Keratinocyte (primary cell): ENCODE results near the gene ABCC8.

ENCODE experiments used
- EZH2 ChIP-seq: IDR thresholded peaks from one replicate; pipeline ENCODE4 v1.6.1; 2012; ENCODE audit warnings: inconsistent platforms, mild to moderate bottlenecking, low read length, moderate library complexity
- TF ChIP-seq, protein P1 (sequence below), 3 experiments: IDR thresholded peaks in 1 of 3; conservative IDR thresholded peaks in 1 of 3; optimal IDR thresholded peaks in 1 of 3; 2 replicates in 2 of 3; 3 replicates in 1 of 3; pipeline versions ENCODE3 to v1.5.1; 2011; ENCODE audit warnings: low read length in 3 of 3, mild to moderate bottlenecking in 3 of 3, moderate library complexity in 2 of 3, control low read depth in 1 of 3, inconsistent platforms in 1 of 3; ENCODE audit not compliant: insufficient read depth in 2 of 3; ENCODE audit errors: extremely low read depth in 1 of 3

DNA sequence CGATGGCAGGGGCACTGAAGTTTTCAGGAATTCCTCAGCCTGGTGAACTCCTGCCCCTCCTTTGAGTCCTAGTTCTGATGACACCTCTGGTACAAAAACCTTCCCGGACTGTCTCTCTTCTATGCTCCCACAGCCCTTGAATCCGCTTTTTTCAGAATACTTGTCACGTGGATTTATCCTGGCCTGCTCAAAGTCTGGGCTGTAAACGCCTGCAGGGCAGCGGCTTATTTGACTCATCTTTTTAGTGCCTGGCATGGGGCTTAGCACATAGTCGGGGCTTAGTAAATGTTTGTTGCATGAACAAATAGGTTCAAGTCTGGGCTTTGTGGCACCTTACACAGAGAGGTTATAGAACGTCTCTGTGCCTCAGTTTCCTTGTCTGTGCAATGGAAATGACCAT lies 74.8 kb downstream of the ABCC8 start:
- TF ChIP-seq, protein P1, sequence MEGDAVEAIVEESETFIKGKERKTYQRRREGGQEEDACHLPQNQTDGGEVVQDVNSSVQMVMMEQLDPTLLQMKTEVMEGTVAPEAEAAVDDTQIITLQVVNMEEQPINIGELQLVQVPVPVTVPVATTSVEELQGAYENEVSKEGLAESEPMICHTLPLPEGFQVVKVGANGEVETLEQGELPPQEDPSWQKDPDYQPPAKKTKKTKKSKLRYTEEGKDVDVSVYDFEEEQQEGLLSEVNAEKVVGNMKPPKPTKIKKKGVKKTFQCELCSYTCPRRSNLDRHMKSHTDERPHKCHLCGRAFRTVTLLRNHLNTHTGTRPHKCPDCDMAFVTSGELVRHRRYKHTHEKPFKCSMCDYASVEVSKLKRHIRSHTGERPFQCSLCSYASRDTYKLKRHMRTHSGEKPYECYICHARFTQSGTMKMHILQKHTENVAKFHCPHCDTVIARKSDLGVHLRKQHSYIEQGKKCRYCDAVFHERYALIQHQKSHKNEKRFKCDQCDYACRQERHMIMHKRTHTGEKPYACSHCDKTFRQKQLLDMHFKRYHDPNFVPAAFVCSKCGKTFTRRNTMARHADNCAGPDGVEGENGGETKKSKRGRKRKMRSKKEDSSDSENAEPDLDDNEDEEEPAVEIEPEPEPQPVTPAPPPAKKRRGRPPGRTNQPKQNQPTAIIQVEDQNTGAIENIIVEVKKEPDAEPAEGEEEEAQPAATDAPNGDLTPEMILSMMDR (optimal IDR thresholded peaks at IDR 0.05 in 1 of 3, IDR thresholded peaks at IDR 0.05 in 1 of 3, conservative IDR thresholded peaks at IDR 0.05 in 1 of 3; ENCODE audit: extremely low read depth in 1 of 3, insufficient read depth in 2 of 3, low read length in 3 of 3): no peak
- TF ChIP-seq EZH2: no peak
